ENCODE measurements around the gene CASKIN1.

CASKIN1 gene

GRCh38 chr16:2127630-2128280, 68.7 kb downstream of the CASKIN1 start:
- peak; percentile 13 for DNase-seq

All from retina (tissue), 1 donor.